A549 (cell line): ENCODE results near the gene ABHD2. TPM values are rescaled to one million over a fixed set of nuclear protein-coding genes. Genes with fewer than 3 reads are reported as not detected.

Experiments used
- ATAC-seq, 2 experiments: fragments of 200-7000 bp in 1 of 2; fragments of >200 bp in 1 of 2; cut with Nextera tagmentation in 1 of 2; cut with Tn5 transposase in 1 of 2; 3 replicates each; pipeline versions ENCODE4 v1.8.0 to v1.9.1; 2018 to 2020; ENCODE audit warnings: mild to moderate bottlenecking in 1 of 2, moderate library complexity in 1 of 2
- CTCF ChIA-PET: fragments of 300-600 bp; sonication (Branson Sonifier 250); formaldehyde crosslinking; extraction: SDS; loops from one replicate; lab custom pipeline; 2021; ENCODE audit warnings: antibody characterized with exemption, inconsistent platforms; lab: Yijun Ruan, JAX
- POLR2A ChIA-PET: fragments of 350-600 bp; formaldehyde crosslinking; extraction: SDS; loops from one replicate; lab custom pipeline; 2021; ENCODE audit warnings: antibody characterized with exemption, inconsistent platforms; lab: Yijun Ruan, JAX
- DNase-seq, 2 experiments: peaks; one replicate each; pipeline versions ENCODE4 v3.0.0 to v3.0.0-alpha.2; 2011 to 2016; ENCODE audit warnings: low read depth in 1 of 2, low spot score in 1 of 2
- FAIRE-seq: peaks from 2 replicates; lab custom pipeline; 2011; peaks lifted over from hg19 to GRCh38; lab: Jason Lieb, UNC
- H3K27ac ChIP-seq, 2 experiments: fragments of >200 bp; sonication (Bioruptor Twin); formaldehyde crosslinking; 3 replicates each; pipeline ENCODE4 v1.5.1; 2016 to 2017
- H3K4me1 ChIP-seq: fragments of >200 bp; sonication (Bioruptor Twin); formaldehyde crosslinking; 3 replicates; pipeline ENCODE4 v1.6.1; 2016
- H3K4me2 ChIP-seq: fragments of >200 bp; sonication (Bioruptor Twin); formaldehyde crosslinking; 3 replicates; pipeline ENCODE4 v1.6.1; 2016
- H3K4me3 ChIP-seq: fragments of >200 bp; sonication (Bioruptor Twin); formaldehyde crosslinking; 3 replicates; pipeline ENCODE4 v1.5.1; 2016
- H3K9me3 ChIP-seq: fragments of >200 bp; sonication (Bioruptor Twin); formaldehyde crosslinking; 3 replicates; pipeline ENCODE4 v1.6.1; 2016
- CBX8 ChIP-seq: fragments of 200-600 bp; sonication (generic); IDR thresholded peaks from 2 replicates; pipeline ENCODE4 v1.6.1; 2016
- CHD2 ChIP-seq: fragments of 150-350 bp; IDR thresholded peaks from 2 replicates; pipeline ENCODE4 v1.6.1; 2014; ENCODE audit warnings: low read length; ENCODE audit not compliant: partially characterized antibody
- CHD4 ChIP-seq: fragments of 200-600 bp; sonication (generic); IDR thresholded peaks from 2 replicates; pipeline ENCODE4 v1.6.1; 2016; ENCODE audit warnings: antibody characterized with exemption, mild to moderate bottlenecking, borderline replicate concordance
- CTCF ChIP-seq: fragments of >200 bp; sonication (Bioruptor Twin); formaldehyde crosslinking; IDR thresholded peaks from 3 replicates; pipeline ENCODE4 v1.5.1; 2016
- EHMT2 ChIP-seq: fragments of 200-600 bp; sonication (generic); IDR thresholded peaks from 2 replicates; pipeline ENCODE4 v1.6.1; 2016; ENCODE audit warnings: antibody characterized with exemption, low read depth, mild to moderate bottlenecking, moderate library complexity
- ESRRA ChIP-seq: fragments of 150-350 bp; IDR thresholded peaks from 2 replicates; pipeline ENCODE4 v1.6.1; 2014; ENCODE audit warnings: mild to moderate bottlenecking, low read length, borderline replicate concordance
- FOSB ChIP-seq: fragments of 250-450 bp; sonication (Bioruptor Pico); IDR thresholded peaks from 2 replicates; pipeline ENCODE4 v1.5.0; 2020; ENCODE audit warnings: mild to moderate bottlenecking, moderate library complexity
- FOXS1 ChIP-seq: fragments of 250-450 bp; sonication (Bioruptor Pico); IDR thresholded peaks from 2 replicates; pipeline ENCODE4 v1.5.0; 2020; ENCODE audit warnings: mild to moderate bottlenecking, moderate library complexity
- HEYL ChIP-seq: fragments of 250-450 bp; sonication (Bioruptor Pico); IDR thresholded peaks from 2 replicates; pipeline ENCODE4 v1.8.0; 2021; ENCODE audit warnings: mild to moderate bottlenecking, moderate library complexity
- HOXA7 ChIP-seq: fragments of 250-450 bp; sonication (Bioruptor Pico); IDR thresholded peaks from 2 replicates; pipeline ENCODE4 v1.5.0; 2020; ENCODE audit warnings: mild to moderate bottlenecking, moderate library complexity
- JUNB ChIP-seq: fragments of >200 bp; sonication (Bioruptor Twin); formaldehyde crosslinking; IDR thresholded peaks from 2 replicates; pipeline ENCODE4 v1.6.1; 2016
- KDM5A ChIP-seq: fragments of 200-600 bp; sonication (generic); IDR thresholded peaks from 2 replicates; pipeline ENCODE4 v1.6.1; 2016; ENCODE audit warnings: antibody characterized with exemption, mild to moderate bottlenecking
- MAZ ChIP-seq: fragments of 150-350 bp; IDR thresholded peaks from 2 replicates; pipeline ENCODE4 v1.6.1; 2014; ENCODE audit warnings: antibody characterized with exemption, low read depth, low read length, borderline replicate concordance
- MYC ChIP-seq: IDR thresholded peaks from 2 replicates; pipeline ENCODE4 v1.6.1; 2012; ENCODE audit warnings: mild to moderate bottlenecking, inconsistent platforms, low read length, improper control_type of control experiment, borderline replicate concordance
- NR3C1 ChIP-seq: fragments of >200 bp; sonication (Bioruptor Twin); formaldehyde crosslinking; IDR thresholded peaks from 3 replicates; pipeline ENCODE4 v1.6.1; 2017
- POLR2A ChIP-seq: IDR thresholded peaks from 2 replicates; pipeline ENCODE4 v1.6.1; 2012; ENCODE audit warnings: mild to moderate bottlenecking, low read length
- POLR2AphosphoS2 ChIP-seq: conservative IDR thresholded peaks from 2 replicates; pipeline ENCODE4 v1.6.1; 2012; ENCODE audit warnings: low read length, improper control_type of control experiment, inconsistent platforms
- RCOR1 ChIP-seq: fragments of 150-350 bp; IDR thresholded peaks from 2 replicates; pipeline ENCODE4 v1.6.1; 2014; ENCODE audit warnings: antibody characterized with exemption, low read length, low read depth
- RFX5 ChIP-seq: fragments of 450-650 bp; IDR thresholded peaks from 2 replicates; pipeline ENCODE4 v1.7.1; 2014; ENCODE audit warnings: antibody characterized with exemption, mild to moderate bottlenecking, moderate library complexity
- SMC3 ChIP-seq: fragments of >200 bp; sonication (Bioruptor Twin); formaldehyde crosslinking; IDR thresholded peaks from 3 replicates; pipeline ENCODE4 v1.6.1; 2018; ENCODE audit warnings: inconsistent platforms
- TFCP2L1 ChIP-seq: fragments of 250-450 bp; sonication (Bioruptor Pico); IDR thresholded peaks from 2 replicates; pipeline ENCODE4 v1.5.0; 2021; ENCODE audit warnings: mild to moderate bottlenecking
- TP53 ChIP-seq: fragments of 250-450 bp; sonication (Bioruptor Pico); IDR thresholded peaks from 2 replicates; pipeline ENCODE4 v1.5.0; 2021; ENCODE audit warnings: mild to moderate bottlenecking, moderate library complexity
- USF2 ChIP-seq: fragments of 450-650 bp; IDR thresholded peaks from 2 replicates; pipeline ENCODE4 v1.6.1; 2014; ENCODE audit warnings: antibody characterized with exemption
- ZC3H11A ChIP-seq: fragments of 450-650 bp; IDR thresholded peaks from 2 replicates; pipeline ENCODE4 v1.6.1; 2014; ENCODE audit warnings: antibody characterized with exemption, mild to moderate bottlenecking
- ZFP36 ChIP-seq: fragments of 450-650 bp; IDR thresholded peaks from 2 replicates; pipeline ENCODE4 v1.6.1; 2014; ENCODE audit warnings: borderline replicate concordance; ENCODE audit not compliant: partially characterized antibody
- WGBS: methylation state at CpG from one replicate; pipeline ENCODE4 v1.1.6; 2017; ENCODE audit errors: missing lambda C conversion rate; 5-methylcytosine and 5-hydroxymethylcytosine counted together
- polyA plus RNA-seq, 4 experiments: library from polyadenylated mRNA; depleted of rRNA in 3 of 4; stranded (reverse); fragments of >200 nt; fragmentation: RNase III in 1 of 4; extraction: RNeasy Plus Mini Kit Qiagen cat#74134 plus additional on column Dnase treatment in 1 of 4; gene quantifications; 2 replicates in 3 of 4; 3 replicates in 1 of 4; pipeline ENCODE4 v1.2.3, GENCODE V29; 2011 to 2017
- TF ChIP-seq, protein P1 (sequence below): IDR thresholded peaks from 2 replicates; pipeline ENCODE4 v1.6.1; 2012; ENCODE audit warnings: low read depth, borderline replicate concordance
- TF ChIP-seq, protein P2 (sequence below): IDR thresholded peaks from 2 replicates; pipeline ENCODE4 v1.6.1; 2012
- TF ChIP-seq, protein P3 (sequence below): fragments of 250-450 bp; sonication (Bioruptor Pico); IDR thresholded peaks from 2 replicates; pipeline ENCODE4 v1.5.0; 2020; ENCODE audit warnings: low read depth, mild to moderate bottlenecking, moderate library complexity
- TF ChIP-seq, protein P4 (sequence below): fragments of >200 bp; sonication (Bioruptor Twin); formaldehyde crosslinking; IDR thresholded peaks from 3 replicates; pipeline ENCODE4 v1.6.1; 2016

The ABHD2 gene
- polyA plus RNA-seq, 2 of the 4 experiments (the other 2 are of a cell fraction): 36.2 to 63.3 TPM

GRCh38 chr15:89091627-89092220 lies 3.5 kb downstream of the ABHD2 start:
- peak overlapping the region; percentile 28 for H3K4me3 ChIP-seq
- H3K9me3 ChIP-seq: no peaks in the 10 kb centered on the region
- H3K4me2 ChIP-seq: peak overlapping the region; percentile 88
- ChIA-PET CTCF (interaction anchor here (1.0 to 12.9 kb wide), 17 partner anchors 9 to 84 kb away, joined by 3 to 157 read pairs (median 8); no protein-coding TSS in a partner anchor), POLR2A (interaction anchor here (0.9 to 1.8 kb wide), 6 partner anchors 9 to 453 kb away, joined by 3 to 8 read pairs (median 4); partner anchors contain the start of gene ISG20)
- WGBS: 100% methylated on average over 1 of the region's 1 CpG
- DNase-seq: no peak
- no peak for FAIRE-seq
- H3K4me1 ChIP-seq: peaks cover 65% of the 10 kb centered on the region
- TF ChIP-seq, protein P1, sequence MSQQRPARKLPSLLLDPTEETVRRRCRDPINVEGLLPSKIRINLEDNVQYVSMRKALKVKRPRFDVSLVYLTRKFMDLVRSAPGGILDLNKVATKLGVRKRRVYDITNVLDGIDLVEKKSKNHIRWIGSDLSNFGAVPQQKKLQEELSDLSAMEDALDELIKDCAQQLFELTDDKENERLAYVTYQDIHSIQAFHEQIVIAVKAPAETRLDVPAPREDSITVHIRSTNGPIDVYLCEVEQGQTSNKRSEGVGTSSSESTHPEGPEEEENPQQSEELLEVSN: no peak
- TF ChIP-seq POLR2A: no peak
- no peak for TF ChIP-seq TP53 (CRISPR knock-in tag)
- TF ChIP-seq, protein P2, sequence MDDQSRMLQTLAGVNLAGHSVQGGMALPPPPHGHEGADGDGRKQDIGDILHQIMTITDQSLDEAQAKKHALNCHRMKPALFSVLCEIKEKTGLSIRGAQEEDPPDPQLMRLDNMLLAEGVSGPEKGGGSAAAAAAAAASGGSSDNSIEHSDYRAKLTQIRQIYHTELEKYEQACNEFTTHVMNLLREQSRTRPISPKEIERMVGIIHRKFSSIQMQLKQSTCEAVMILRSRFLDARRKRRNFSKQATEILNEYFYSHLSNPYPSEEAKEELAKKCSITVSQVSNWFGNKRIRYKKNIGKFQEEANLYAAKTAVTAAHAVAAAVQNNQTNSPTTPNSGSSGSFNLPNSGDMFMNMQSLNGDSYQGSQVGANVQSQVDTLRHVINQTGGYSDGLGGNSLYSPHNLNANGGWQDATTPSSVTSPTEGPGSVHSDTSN: no peak
- no peak for TF ChIP-seq SMC3
- TF ChIP-seq EHMT2: no peak
- TF ChIP-seq, protein P3, sequence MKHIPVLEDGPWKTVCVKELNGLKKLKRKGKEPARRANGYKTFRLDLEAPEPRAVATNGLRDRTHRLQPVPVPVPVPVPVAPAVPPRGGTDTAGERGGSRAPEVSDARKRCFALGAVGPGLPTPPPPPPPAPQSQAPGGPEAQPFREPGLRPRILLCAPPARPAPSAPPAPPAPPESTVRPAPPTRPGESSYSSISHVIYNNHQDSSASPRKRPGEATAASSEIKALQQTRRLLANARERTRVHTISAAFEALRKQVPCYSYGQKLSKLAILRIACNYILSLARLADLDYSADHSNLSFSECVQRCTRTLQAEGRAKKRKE (CRISPR knock-in tag): no peak
- TF ChIP-seq, protein P4, sequence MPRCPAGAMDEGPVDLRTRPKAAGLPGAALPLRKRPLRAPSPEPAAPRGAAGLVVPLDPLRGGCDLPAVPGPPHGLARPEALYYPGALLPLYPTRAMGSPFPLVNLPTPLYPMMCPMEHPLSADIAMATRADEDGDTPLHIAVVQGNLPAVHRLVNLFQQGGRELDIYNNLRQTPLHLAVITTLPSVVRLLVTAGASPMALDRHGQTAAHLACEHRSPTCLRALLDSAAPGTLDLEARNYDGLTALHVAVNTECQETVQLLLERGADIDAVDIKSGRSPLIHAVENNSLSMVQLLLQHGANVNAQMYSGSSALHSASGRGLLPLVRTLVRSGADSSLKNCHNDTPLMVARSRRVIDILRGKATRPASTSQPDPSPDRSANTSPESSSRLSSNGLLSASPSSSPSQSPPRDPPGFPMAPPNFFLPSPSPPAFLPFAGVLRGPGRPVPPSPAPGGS: no peak
- no peak for TF ChIP-seq ESRRA
- TF ChIP-seq NR3C1: no peak
- TF ChIP-seq HEYL (CRISPR knock-in tag): no peak
- TF ChIP-seq MAZ: no peak
- TF ChIP-seq HOXA7: no peak
- peak overlapping the region; percentile 80 to 88 for H3K27ac ChIP-seq
- ATAC-seq: no peak

DNA sequence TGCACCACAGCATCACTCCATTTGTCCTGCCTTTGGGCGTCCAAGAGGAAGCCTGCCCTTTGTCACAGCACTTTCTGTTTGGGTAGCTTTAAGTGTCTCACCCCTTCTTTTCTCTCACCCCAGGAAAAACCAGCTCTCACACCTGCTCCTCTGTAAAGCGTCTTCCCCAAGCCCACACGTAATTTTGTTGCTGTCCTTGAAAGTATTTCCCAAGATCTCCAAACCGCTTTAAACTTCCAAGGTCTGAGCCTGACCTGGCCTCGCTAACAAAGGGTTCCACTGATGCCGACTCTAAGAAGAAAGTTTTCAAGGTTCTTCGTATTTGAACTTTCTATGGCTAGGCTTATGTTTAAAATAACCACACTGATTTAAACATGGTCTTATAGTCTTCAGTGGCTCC lies 5.3 kb downstream of the ABHD2 start:
- ATAC-seq (no peak), FAIRE-seq (no peak), DNase-seq (no peak)
- ChIA-PET CTCF (interaction anchor here (1.4 to 12.9 kb wide), 6 partner anchors 7 to 82 kb away, joined by 4 to 157 read pairs (median 76); no protein-coding TSS in a partner anchor), POLR2A (no interaction called here)
- WGBS: 93% methylated on average over 7 of the region's 7 CpGs
- Histone ChIP-seq H3K4me1 (peaks cover 77% of the 10 kb centered on the region), H3K4me2 (no peak overlapping the region), H3K4me3 (no peak overlapping the region), H3K27ac (peak overlapping the region; percentile 18 to 80; a peak in 2 of 6 replicates), H3K9me3 (no peaks in the 10 kb centered on the region)
- TF ChIP-seq MYC: no peak
- no peak for TF ChIP-seq CTCF
- TF ChIP-seq ZC3H11A: no peak
- TF ChIP-seq TP53 (CRISPR knock-in tag): no peak
- TF ChIP-seq USF2: no peak
- TF ChIP-seq, protein P1: no peak
- TF ChIP-seq ZFP36: no peak
- TF ChIP-seq FOSB (CRISPR knock-in tag): no peak
- TF ChIP-seq CBX8: no peak
- no peak for TF ChIP-seq FOXS1
- TF ChIP-seq CHD2: no peak
- TF ChIP-seq KDM5A: no peak
- no peak for TF ChIP-seq TFCP2L1 (CRISPR knock-in tag)
- TF ChIP-seq NR3C1: no peak
- TF ChIP-seq JUNB: no peak
- TF ChIP-seq RFX5: no peak
- no peak for TF ChIP-seq CHD4
- no peak for TF ChIP-seq POLR2AphosphoS2
- TF ChIP-seq RCOR1: no peak
